Neutrophil (primary cell): ENCODE results near the gene CSNK1G1.

Source experiments
- H3K27ac ChIP-seq: fragments of 200-600 bp; sonication (generic); 2 replicates; pipeline ENCODE4 v1.5.1; 2016; ENCODE audit warnings: mild to moderate bottlenecking, moderate library complexity
- H3K27me3 ChIP-seq: fragments of 200-600 bp; sonication (generic); 2 replicates; pipeline ENCODE4 v1.6.0; 2016; ENCODE audit warnings: mild to moderate bottlenecking
- H3K36me3 ChIP-seq: fragments of 200-600 bp; sonication (generic); 2 replicates; pipeline ENCODE4 v1.5.1; 2017
- H3K4me1 ChIP-seq, 2 experiments: fragments of 200-600 bp in 1 of 2; sonication (generic) in 1 of 2; 1 replicate in 1 of 2; 2 replicates in 1 of 2; pipeline versions ENCODE4 v1.5.1 to v1.6.1; 2013 to 2016; ENCODE audit warnings: low read depth in 1 of 2, low read length in 1 of 2, mild to moderate bottlenecking in 1 of 2, moderate library complexity in 1 of 2; ENCODE audit not compliant: control insufficient read depth in 1 of 2, insufficient read depth in 1 of 2
- H3K4me3 ChIP-seq, 2 experiments: fragments of 200-600 bp in 1 of 2; sonication (generic) in 1 of 2; 1 replicate in 1 of 2; 2 replicates in 1 of 2; pipeline ENCODE4 v1.5.1; 2013 to 2016; ENCODE audit warnings: low read depth in 1 of 2, low read length in 1 of 2, mild to moderate bottlenecking in 1 of 2, moderate library complexity in 1 of 2
- H3K9me3 ChIP-seq: fragments of 200-600 bp; sonication (generic); 2 replicates; pipeline ENCODE4 v1.5.1; 2016
- CTCF ChIP-seq: fragments of 200-600 bp; sonication (generic); IDR thresholded peaks from 2 replicates; pipeline ENCODE4 v1.5.1; 2016; ENCODE audit warnings: antibody characterized with exemption

Gene CSNK1G1

GRCh38 chr15:64251121-64251520 is 104.9 kb downstream of the CSNK1G1 start:
- H3K4me1 ChIP-seq = no peaks in the 10 kb centered on the region
- TF ChIP-seq CTCF = no peak
- H3K36me3 ChIP-seq = peaks cover 10% of the 10 kb centered on the region
- H3K4me3 ChIP-seq = no peak overlapping the region
- no peaks in the 10 kb centered on the region for H3K9me3 ChIP-seq
- no peak overlapping the region for H3K27ac ChIP-seq
- H3K27me3 ChIP-seq = no peaks in the 10 kb centered on the region

- H3K27me3 ChIP-seq = no peaks in the 10 kb centered on the region
- peaks cover 10% of the 10 kb centered on the region for H3K36me3 ChIP-seq
- no peak overlapping the region for H3K4me3 ChIP-seq
- H3K4me1 ChIP-seq = no peaks in the 10 kb centered on the region
- TF ChIP-seq CTCF = no peak
- H3K27ac ChIP-seq = no peak overlapping the region
- H3K9me3 ChIP-seq = no peaks in the 10 kb centered on the region
These were observed 105.9 kb downstream of the CSNK1G1 start for GRCh38 chr15:64249883-64250575.

- Histone ChIP-seq H3K4me1 (no peaks in the 10 kb centered on the region), H3K9me3 (no peaks in the 10 kb centered on the region), H3K27ac (no peak overlapping the region), H3K36me3 (peaks cover 10% of the 10 kb centered on the region), H3K4me3 (no peak overlapping the region), H3K27me3 (no peaks in the 10 kb centered on the region)
- TF ChIP-seq CTCF = no peak
These were observed 106.6 kb downstream of the CSNK1G1 start for GRCh38 chr15:64249406-64249805.

GRCh38 chr15:64247906-64248541 is 107.9 kb downstream of the CSNK1G1 start:
- Histone ChIP-seq H3K36me3 (peaks cover 10% of the 10 kb centered on the region), H3K4me3 (no peak overlapping the region), H3K27me3 (no peaks in the 10 kb centered on the region), H3K9me3 (no peaks in the 10 kb centered on the region), H3K27ac (no peak overlapping the region), H3K4me1 (no peaks in the 10 kb centered on the region)
- TF ChIP-seq CTCF = no peak

GRCh38 chr15:64247535-64247905 is 108.5 kb downstream of the CSNK1G1 start:
- Histone ChIP-seq H3K9me3 (no peaks in the 10 kb centered on the region), H3K4me1 (no peaks in the 10 kb centered on the region), H3K27me3 (no peaks in the 10 kb centered on the region), H3K36me3 (peaks cover 10% of the 10 kb centered on the region), H3K4me3 (no peak overlapping the region), H3K27ac (no peak overlapping the region)
- no peak for TF ChIP-seq CTCF
